Stimulated activated CD4-positive, alpha-beta T cell treated with anti-CD3 and anti-CD28 coated beads, Interleukin-15, amount 100 ng/mL, for 48 hours (primary cell): ENCODE measurements around the gene LRP2BP.
"Not testable (repeated sequence)": the region's sequence is repeated elsewhere in the genome, so short reads cannot be mapped to it uniquely, and the experiment has no call there.

Experiments used
- DNase-seq, 2 donors: peaks; one replicate each; pipeline ENCODE4 v3.0.0-alpha.2; 2020; ENCODE audit warnings: low read depth in 2 of 2

The LRP2BP gene

GRCh38 chr4:185395956-185396723, 416 bp upstream of the LRP2BP start:
- DNase-seq: peak; percentile 91 to 93

DNA sequence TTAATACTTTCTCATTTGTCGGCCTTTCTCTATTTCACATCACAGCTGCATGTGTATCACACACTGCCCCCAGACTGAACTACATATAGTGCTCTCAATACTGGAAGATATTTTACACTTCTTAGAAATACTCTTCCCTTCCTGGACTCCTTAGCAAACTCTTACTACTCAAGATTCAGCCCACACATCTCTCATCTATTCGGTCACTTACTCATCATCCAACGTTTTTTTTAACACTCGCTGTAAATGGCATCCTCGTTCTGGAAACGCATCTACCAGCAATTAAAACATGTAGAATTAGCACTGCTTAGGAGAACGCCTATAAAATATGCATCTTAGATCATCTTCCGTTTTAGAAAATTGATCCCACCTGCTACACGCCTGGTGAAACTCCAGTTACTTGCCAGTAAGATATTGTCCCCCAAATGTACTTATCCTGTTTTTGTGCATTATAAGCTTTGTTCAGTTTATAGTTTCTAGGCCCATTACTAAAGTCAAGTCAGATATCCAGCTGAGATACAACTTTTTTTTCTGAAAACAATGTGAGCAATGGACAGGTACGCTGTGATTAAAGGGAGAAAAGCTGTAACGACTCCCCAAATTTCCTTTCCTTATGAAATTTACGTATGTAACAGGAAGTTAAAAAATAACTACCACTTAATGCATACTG, 1.0 kb downstream of the LRP2BP start:
- no peak for DNase-seq

GRCh38 chr4:185392156-185392555, 3.6 kb downstream of the LRP2BP start:
- no peak for DNase-seq

GRCh38 chr4:185390941-185391340, 4.8 kb downstream of the LRP2BP start:
- DNase-seq: no peak

- no peak for DNase-seq
These were observed 7.8 kb downstream of the LRP2BP start for GRCh38 chr4:185387957-185388356.

DNA sequence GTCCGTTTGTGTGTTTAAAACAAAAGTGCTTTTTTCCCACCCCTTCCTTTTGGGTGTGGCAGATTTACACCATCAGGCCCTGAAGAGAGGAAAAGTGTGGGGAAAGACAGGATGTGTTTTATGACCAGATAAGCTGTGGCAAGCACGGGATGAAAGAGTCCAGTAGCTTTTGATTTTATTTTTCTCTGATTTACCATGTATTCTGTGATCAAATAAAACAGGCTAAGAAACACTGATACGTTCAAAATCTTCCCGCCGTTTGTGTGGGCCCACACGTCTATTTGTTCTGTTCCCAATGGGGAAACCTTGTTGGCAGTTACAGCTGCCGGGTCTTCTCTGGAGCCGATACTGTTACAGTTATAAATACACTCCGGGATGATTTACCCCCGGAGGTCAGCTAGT, 10.8 kb downstream of the LRP2BP start:
- no peak for DNase-seq

- DNase-seq: no peak
These were observed 11.7 kb downstream of the LRP2BP start for GRCh38 chr4:185384061-185384460.

GRCh38 chr4:185383451-185383850, 12.3 kb downstream of the LRP2BP start:
- DNase-seq: no peak

DNA sequence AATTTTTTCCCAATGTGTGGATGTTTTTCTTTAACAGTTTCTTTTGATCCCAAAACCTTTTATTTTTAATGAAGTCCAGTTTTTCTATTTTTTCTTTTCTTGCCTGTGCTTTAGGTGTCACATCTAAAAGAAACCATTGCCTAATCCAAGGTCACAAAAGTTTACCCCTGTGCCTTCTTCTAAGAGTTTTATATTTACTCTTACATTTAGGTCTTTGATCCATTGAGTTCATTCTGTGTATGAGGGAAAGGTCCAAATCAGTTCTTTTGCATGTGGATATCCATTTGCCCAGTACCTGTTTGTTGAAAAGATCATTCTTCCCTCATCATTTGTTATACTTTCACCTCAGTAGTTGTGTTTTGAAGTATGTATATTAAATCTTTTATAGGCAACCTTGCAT, 13.0 kb downstream of the LRP2BP start:
- no peak for DNase-seq

GRCh38 chr4:185381288-185382196, 14.2 kb downstream of the LRP2BP start:
- DNase-seq: no peak

- DNase-seq: no peak
These were observed 15.4 kb downstream of the LRP2BP start for GRCh38 chr4:185380320-185380719.

DNA sequence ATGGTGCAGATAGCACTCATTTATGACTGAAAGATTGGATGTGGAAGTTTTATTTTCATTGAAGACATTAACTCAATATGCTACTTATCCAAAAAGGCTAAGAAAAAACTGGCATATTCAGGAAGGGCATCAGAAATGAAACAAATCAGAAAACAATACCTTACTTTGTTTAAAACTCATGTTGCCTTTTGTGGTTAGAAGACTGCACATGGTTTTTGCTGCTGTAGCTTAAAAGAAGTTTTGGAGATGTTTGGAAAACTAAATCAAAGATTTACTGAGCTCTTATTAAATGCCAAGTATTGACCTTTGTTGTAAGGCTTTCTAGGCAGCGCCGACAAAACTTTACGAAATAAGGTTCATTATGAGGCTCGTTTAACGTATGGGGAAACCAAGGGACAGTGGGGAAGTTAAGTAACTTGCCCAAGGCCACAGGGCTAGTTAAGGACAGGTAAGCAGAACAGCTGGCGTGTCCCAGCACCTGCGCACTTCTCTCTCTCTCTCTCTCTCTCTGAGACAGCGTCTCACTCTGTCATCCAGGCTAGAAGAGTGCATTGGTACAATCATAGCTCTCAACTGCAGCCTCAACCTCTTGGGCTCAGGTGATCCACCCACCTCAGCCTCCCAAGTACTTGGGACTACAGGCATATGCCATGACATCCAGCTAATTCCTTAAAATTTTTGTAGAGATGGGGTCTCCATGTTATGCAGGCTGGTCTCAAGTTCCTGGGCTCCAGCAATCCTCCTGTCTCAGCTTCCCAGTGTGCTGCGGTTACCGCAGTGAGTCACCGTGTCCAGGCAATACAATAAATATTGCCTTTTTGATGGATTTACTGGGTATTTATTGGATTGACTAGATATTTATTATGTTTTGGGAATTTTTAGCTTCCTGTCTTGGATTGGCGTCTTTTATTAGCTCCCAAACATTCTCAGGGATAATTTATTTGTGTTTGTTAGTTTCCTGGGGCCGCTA, 16.1 kb downstream of the LRP2BP start:
- no peak for DNase-seq

DNA sequence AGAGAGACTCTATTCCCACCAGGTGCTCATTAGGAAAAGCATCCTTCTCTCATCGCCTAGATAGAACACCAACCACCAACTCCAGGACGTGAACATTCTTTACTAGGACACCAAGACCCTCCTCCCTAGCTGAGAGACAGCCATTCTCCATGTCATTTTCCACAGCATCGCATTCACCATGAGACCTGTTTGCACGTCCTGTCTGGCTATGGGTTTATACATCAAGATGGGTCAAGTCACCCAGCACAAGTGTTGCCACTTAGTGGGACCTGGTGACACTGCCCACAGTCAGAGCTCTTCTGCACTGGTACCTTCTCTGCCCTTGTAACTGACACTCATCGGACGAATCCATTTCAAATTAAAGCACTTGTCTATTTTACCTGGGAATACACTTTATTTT, 17.5 kb downstream of the LRP2BP start:
- no peak for DNase-seq

- DNase-seq: no peak
These were observed 21.2 kb downstream of the LRP2BP start for GRCh38 chr4:185374573-185374972.

DNA sequence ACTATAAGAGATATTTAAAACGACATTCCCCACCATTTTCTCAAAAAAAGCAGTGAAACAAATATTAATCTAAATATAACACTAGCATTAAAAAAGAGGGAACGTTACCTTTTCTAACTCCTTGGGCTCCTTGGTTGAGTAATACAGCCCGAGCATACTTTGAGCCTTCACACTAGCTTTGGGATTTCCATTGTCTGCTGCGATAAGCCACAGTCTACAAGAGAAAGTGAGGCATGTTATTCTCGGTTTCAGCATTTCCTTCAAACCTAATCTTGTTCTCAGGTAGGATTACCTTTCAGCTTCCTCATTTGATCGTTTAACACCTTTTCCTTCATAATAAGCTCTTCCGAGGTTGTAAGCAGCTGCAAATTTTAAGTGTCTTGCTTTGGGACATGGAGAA, 21.7 kb downstream of the LRP2BP start:
- no peak for DNase-seq

DNA sequence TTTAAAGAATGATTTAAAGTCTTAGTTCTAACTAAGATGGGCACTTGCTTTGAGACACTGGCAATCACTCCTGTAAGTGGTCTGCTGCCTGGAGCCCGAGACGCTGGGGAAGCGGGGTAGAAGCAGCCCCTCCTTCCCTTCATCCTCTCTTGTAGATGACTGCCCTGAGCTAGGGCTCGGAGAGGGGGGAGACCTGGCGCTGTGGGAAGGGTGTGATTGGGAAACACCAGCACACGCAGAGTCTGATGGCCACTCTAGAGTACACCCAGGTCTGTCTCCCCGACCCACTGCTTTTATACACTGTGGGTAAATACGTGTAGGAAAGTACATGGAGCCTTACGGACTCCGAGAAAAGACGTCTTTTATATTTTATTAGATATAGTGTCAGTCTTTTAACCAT, 24.0 kb downstream of the LRP2BP start:
- DNase-seq: no peak

GRCh38 chr4:185370268-185370949, 25.3 kb downstream of the LRP2BP start:
- DNase-seq: no peak

GRCh38 chr4:185369731-185370130, 26.0 kb downstream of the LRP2BP start:
- no peak for DNase-seq

- no peak for DNase-seq
These were observed 30.8 kb downstream of the LRP2BP start for GRCh38 chr4:185364886-185365285.

DNA sequence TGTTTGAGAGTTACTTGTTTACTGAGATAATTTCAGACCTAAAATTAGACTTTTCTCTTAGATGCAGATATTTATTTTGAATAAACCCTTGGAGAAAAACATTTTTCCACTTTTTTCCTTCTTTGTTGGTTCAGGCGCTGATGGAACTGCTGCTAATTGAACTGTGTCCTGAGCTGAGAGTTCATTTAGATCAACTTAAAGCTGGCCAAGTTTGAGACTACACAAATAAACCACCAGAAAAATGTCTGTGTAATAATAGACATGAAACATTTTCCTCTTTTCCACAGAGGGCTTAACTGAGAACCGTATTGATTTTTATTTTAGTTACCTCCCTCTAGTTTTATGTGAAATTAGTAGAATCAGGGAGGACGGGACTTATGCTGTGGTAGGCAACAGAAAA, 32.5 kb downstream of the LRP2BP start:
- no peak for DNase-seq

GRCh38 chr4:185362570-185362969, 33.2 kb downstream of the LRP2BP start:
- DNase-seq: not testable (repeated sequence)
